HepG2 (cell line): ENCODE results near the gene PDE4C. TPM values are rescaled to one million over a fixed set of nuclear protein-coding genes. Genes with fewer than 3 reads are reported as not detected.

Experiments used
- ATAC-seq: fragments of 200-7000 bp; cut with Tn5 transposase; 3 replicates; pipeline ENCODE4 v1.9.1; 2020; ENCODE audit warnings: mild to moderate bottlenecking, moderate library complexity
- BruUV-seq: library from RNA; stranded (reverse); fragments of 400-500 nt; replicated peaks from 2 replicates; lab custom pipeline; 2021; lab: Mats Ljungman, UMichigan
- CTCF ChIA-PET: fragments of 300-600 bp; formaldehyde crosslinking; extraction: SDS; loops from one replicate; lab custom pipeline; 2021; ENCODE audit warnings: low total read pairs, inconsistent platforms, low intra/inter-chr PET ratio; lab: Yijun Ruan, JAX
- POLR2A ChIA-PET: fragments of 350-600 bp; sonication (Branson Sonifier 250); formaldehyde crosslinking; loops from one replicate; lab custom pipeline; 2020; ENCODE audit warnings: antibody characterized with exemption, inconsistent platforms; lab: Yijun Ruan, JAX
- DNase-seq: peaks from one replicate; pipeline ENCODE4 v3.0.0-alpha.2; 2015; ENCODE audit warnings: low spot score
- FAIRE-seq: peaks from 3 replicates; lab custom pipeline; 2011; peaks lifted over from hg19 to GRCh38; lab: Jason Lieb, UNC
- H2AFZ ChIP-seq: one replicate; pipeline ENCODE4 v1.6.1; 2011; ENCODE audit warnings: low read length, inconsistent platforms
- H3K27ac ChIP-seq: fragments of 300-600 bp; 3 replicates; pipeline ENCODE4 v1.8.0; 2011; ENCODE audit warnings: mixed run types, mild to moderate bottlenecking, mixed read lengths, low read length, inconsistent platforms; ENCODE audit not compliant: insufficient read depth; ENCODE audit errors: extremely low read length
- H3K27me3 ChIP-seq, 2 experiments: fragments of 200-600 bp in 1 of 2; 2 replicates in 1 of 2; 3 replicates in 1 of 2; pipeline versions ENCODE4 v1.6.0 to v1.8.0; 2011; ENCODE audit warnings: low read length in 2 of 2, mild to moderate bottlenecking in 2 of 2, moderate library complexity in 2 of 2, inconsistent platforms in 1 of 2; ENCODE audit not compliant: insufficient read depth in 2 of 2, control insufficient read depth in 1 of 2
- H3K36me3 ChIP-seq, 2 experiments: fragments of 200-600 bp in 1 of 2; replicated peaks in 1 of 2; 2 replicates in 1 of 2; 3 replicates in 1 of 2; pipeline versions ENCODE4 v1.5.1 to v1.8.0; 2011; ENCODE audit warnings: low read length in 2 of 2, inconsistent platforms in 1 of 2; ENCODE audit not compliant: insufficient read depth in 2 of 2, control insufficient read depth in 1 of 2
- H3K4me1 ChIP-seq: 2 replicates; pipeline ENCODE4 v1.5.1; 2012; ENCODE audit warnings: low read length, inconsistent platforms; ENCODE audit not compliant: insufficient read depth
- H3K4me2 ChIP-seq: 2 replicates; pipeline ENCODE4 v1.6.0; 2011; ENCODE audit warnings: low read depth, low read length, inconsistent platforms
- H3K4me3 ChIP-seq, 3 experiments: fragments of 200-600 bp in 1 of 3; sonication (generic), shearing (Covaris generic) in 1 of 3; replicated peaks in 1 of 3; 2 replicates each; pipeline ENCODE4 v1.5.1; 2011 to 2016; ENCODE audit warnings: low read length in 3 of 3, inconsistent platforms in 2 of 3, low read depth in 2 of 3, mild to moderate bottlenecking in 2 of 3, control low read depth in 1 of 3, mixed read lengths in 1 of 3; ENCODE audit not compliant: insufficient read depth in 1 of 3
- H3K79me2 ChIP-seq: one replicate; pipeline ENCODE4 v1.6.1; 2011; ENCODE audit warnings: low read length, inconsistent platforms; ENCODE audit not compliant: insufficient read depth
- H3K9ac ChIP-seq: 2 replicates; pipeline ENCODE4 v1.6.0; 2011; ENCODE audit warnings: mild to moderate bottlenecking, low read depth, low read length, inconsistent platforms; ENCODE audit not compliant: insufficient read depth
- H3K9me3 ChIP-seq: 2 replicates; pipeline ENCODE4 v1.5.1; 2012; ENCODE audit warnings: mild to moderate bottlenecking, low read length
- H4K20me1 ChIP-seq: 2 replicates; pipeline ENCODE4 v1.6.0; 2011; ENCODE audit warnings: inconsistent platforms, mild to moderate bottlenecking, low read length, moderate library complexity; ENCODE audit not compliant: insufficient read depth
- AGO1 ChIP-seq: fragments of 200-400 bp; formaldehyde crosslinking; IDR thresholded peaks from 2 replicates; pipeline ENCODE4 v1.6.1; 2017; ENCODE audit warnings: mild to moderate bottlenecking, low read depth, low read length, moderate library complexity; ENCODE audit not compliant: poor library complexity, severe bottlenecking
- BRF2 ChIP-seq: sonication (generic); formaldehyde crosslinking; IDR thresholded peaks from 2 replicates; pipeline ENCODE4 v1.8.1; 2022; ENCODE audit warnings: mild to moderate bottlenecking, missing genetic modification reagents
- DR1 ChIP-seq: sonication (generic); formaldehyde crosslinking; IDR thresholded peaks from 2 replicates; pipeline ENCODE4 v1.8.0; 2021; ENCODE audit warnings: mild to moderate bottlenecking, missing genetic modification reagents, inconsistent platforms
- ESRRA ChIP-seq: sonication (generic); formaldehyde crosslinking; IDR thresholded peaks from 2 replicates; pipeline ENCODE4 v1.5.1; 2020; ENCODE audit warnings: mild to moderate bottlenecking, low read depth, missing genetic modification reagents
- FUBP1 ChIP-seq: sonication (generic); formaldehyde crosslinking; IDR thresholded peaks from 2 replicates; pipeline ENCODE4 v1.5.1; 2020; ENCODE audit warnings: missing genetic modification reagents, mild to moderate bottlenecking, borderline replicate concordance
- MZF1 ChIP-seq: sonication (generic); formaldehyde crosslinking; IDR thresholded peaks from 2 replicates; pipeline ENCODE4 v1.8.1; 2023; ENCODE audit warnings: mild to moderate bottlenecking, missing genetic modification reagents, borderline replicate concordance
- POGZ ChIP-seq: sonication (generic); formaldehyde crosslinking; IDR thresholded peaks from 2 replicates; pipeline ENCODE4 v1.4.0; 2020; ENCODE audit warnings: mild to moderate bottlenecking, missing genetic modification reagents
- RBFOX2 ChIP-seq: fragments of 200-400 bp; formaldehyde crosslinking; IDR thresholded peaks from 2 replicates; pipeline ENCODE4 v1.6.1; 2017; ENCODE audit warnings: low read depth, mild to moderate bottlenecking, low read length
- RXRB ChIP-seq: IDR thresholded peaks from 2 replicates; pipeline ENCODE4 v1.6.1; 2016; ENCODE audit warnings: borderline replicate concordance, missing genetic modification reagents, missing compliant biosample characterization
- SP1 ChIP-seq, 2 experiments: fragments of 450-650 bp in 1 of 2; sonication (generic) in 1 of 2; formaldehyde crosslinking in 1 of 2; IDR thresholded peaks; 2 replicates each; pipeline versions ENCODE4 v1.4.0 to v1.6.1; 2016 to 2020; ENCODE audit warnings: missing genetic modification reagents in 1 of 2
- ZBTB25 ChIP-seq: IDR thresholded peaks from 2 replicates; pipeline ENCODE4 v1.6.1; 2018; ENCODE audit warnings: missing genetic modification reagents
- ZGPAT ChIP-seq: IDR thresholded peaks from 2 replicates; pipeline ENCODE4 v1.6.1; 2016; ENCODE audit warnings: mild to moderate bottlenecking
- ZNF800 ChIP-seq: sonication (generic); formaldehyde crosslinking; IDR thresholded peaks from 2 replicates; pipeline ENCODE4 v1.4.0; 2020; ENCODE audit warnings: missing genetic modification reagents
- ZNF891 ChIP-seq: sonication (generic); formaldehyde crosslinking; IDR thresholded peaks from 2 replicates; pipeline ENCODE4 v1.5.0; 2020; ENCODE audit warnings: mild to moderate bottlenecking, missing genetic modification reagents
- WGBS: methylation state at CpG from one replicate; pipeline ENCODE4 v1.1.6; 2017; ENCODE audit warnings: low lambda C conversion rate; 5-methylcytosine and 5-hydroxymethylcytosine counted together
- in situ Hi-C: cut with HindIII; loops from 2 replicates; pipeline ENCODE4 v1.10.0; 2017; ENCODE audit warnings: low pct_unique_long_range_greater_than_20kb; ENCODE audit not compliant: extremely low pct_ligation_motif_present
- intact Hi-C: fragments of 100-400 bp; cut with micrococcal nuclease; formaldehyde crosslinking; loops from one replicate; pipeline ENCODE4 v1.10.0; 2022; ENCODE audit not compliant: unreplicated experiment
- polyA plus RNA-seq, 8 experiments: library from polyadenylated mRNA; depleted of rRNA in 3 of 8; stranded (reverse) in 7 of 8; unstranded in 1 of 8; fragments of >200 nt; fragmentation: Illumina TruSeq in 4 of 8; extraction: Trizol in 4 of 8; gene quantifications; 2 replicates each; pipeline versions ENCODE4 v1.2.1 to v1.2.3, GENCODE V29; 2011 to 2016; ENCODE audit warnings: low read depth in 4 of 8, missing spikeins in 1 of 8, mixed read lengths in 1 of 8; ENCODE audit not compliant: insufficient read depth in 1 of 8
- total RNA-seq, 5 experiments: library from RNA; depleted of rRNA; stranded (reverse); fragments of >200 nt; fragmentation: Illumina TruSeq; extraction: Trizol; gene quantifications; 2 replicates each; pipeline ENCODE4 v1.2.3, GENCODE V29; 2016; ENCODE audit warnings: low read depth in 1 of 5

Gene PDE4C
- total and polyA plus RNA-seq, 2 of the 13 experiments (the other 11 are each of a cell fraction or from before 2014, with no cell fraction given), result 1.4 to 14.0 TPM

- H3K9me3 ChIP-seq, result no peaks in the 10 kb centered on the region
- DNase-seq, result no peak
- no peak overlapping the region for H2AFZ ChIP-seq
- ChIA-PET CTCF (no interaction called here), POLR2A (interaction anchor here (1.4 kb wide), 1 partner anchor 10 kb away, joined by 7 read pairs; the partner anchor contains the start of gene MPV17L2)
- peak overlapping the region; percentile 98; the same call in 1 of the 2 replicates for H3K4me2 ChIP-seq
- H3K79me2 ChIP-seq, result no peaks in the 10 kb centered on the region
- no peak overlapping the region for H3K4me3 ChIP-seq
- intact Hi-C loops, result loop anchor here (5.0 kb wide), 1 partner anchor 120 kb away; the partner anchor contains the start of gene LSM4
- no TSS peak for BruUV-seq
- in situ Hi-C loops, result loop anchor here (10.0 kb wide), 1 partner anchor 212 kb away; the partner anchor contains the start of gene SSBP4
- H3K27ac ChIP-seq, result no peak overlapping the region
- no peak for TF ChIP-seq ZGPAT (CRISPR knock-in tag)
- no peak for TF ChIP-seq RBFOX2
- TF ChIP-seq ZNF800, result no peak
- TF ChIP-seq POGZ (CRISPR knock-in tag), result no peak
- no peak for TF ChIP-seq SP1 (IDR thresholded peaks at IDR 0.05)
- TF ChIP-seq SP1 (CRISPR knock-in tag; IDR thresholded peaks at IDR 0.05), result no peak
- no peak for TF ChIP-seq ZBTB25 (CRISPR knock-in tag)
- no peak for TF ChIP-seq BRF2 (CRISPR knock-in tag)
- no peak for TF ChIP-seq FUBP1 (CRISPR knock-in tag)
- no peak for TF ChIP-seq ZNF891 (CRISPR knock-in tag)
- no peak for TF ChIP-seq RXRB (CRISPR knock-in tag)
- no peak for TF ChIP-seq MZF1 (CRISPR knock-in tag)
- no peak for TF ChIP-seq DR1 (CRISPR knock-in tag)
- no peak for TF ChIP-seq AGO1
- no peak for TF ChIP-seq ESRRA (CRISPR knock-in tag)
- peaks cover 13% of the 10 kb centered on the region for H3K4me1 ChIP-seq
- WGBS, result 96% methylated on average over 24 of the region's 24 CpGs
- ATAC-seq, result no peak
- H3K9ac ChIP-seq, result no peak overlapping the region
- no peaks in the 10 kb centered on the region for H4K20me1 ChIP-seq
- no peaks in the 10 kb centered on the region for H3K27me3 ChIP-seq
- no peak for FAIRE-seq
- peaks cover 6 to 12% of the 10 kb centered on the region in 2 experiments; a peak in 3 of 5 replicates for H3K36me3 ChIP-seq
Measured at GRCh38 chr19:18202397-18202777, 23.9 kb downstream of the PDE4C start.
